ENCODE data around the gene PTPRN2. TPM values are rescaled to one million over a fixed set of nuclear protein-coding genes. Genes with fewer than 3 reads are reported as not detected.

The PTPRN2 gene
- total RNA-seq, 1 experiment from 2014 or later, result not detected

- ChIA-PET POLR2A (ENCODE audit: unreplicated experiment) (no interaction called here), CTCF (no interaction called here)
- no peaks in the 10 kb centered on the region for H3K36me3 ChIP-seq (ENCODE audit: low read depth)
Measured at GRCh38 chr7:157558516-157558874, 1029.1 kb downstream of the PTPRN2 start.

GRCh38 chr7:157558061-157558460 lies 1029.6 kb downstream of the PTPRN2 start:
- Histone ChIP-seq H4K20me1 (ENCODE audit: insufficient read depth) (peaks cover 11% of the 10 kb centered on the region; the same call in 1 of the 2 replicates), H3K9me3 (ENCODE audit: insufficient read depth, low read depth) (peaks cover 11% of the 10 kb centered on the region), H3K79me2 (ENCODE audit: low read depth) (no peaks in the 10 kb centered on the region), H3F3A (ENCODE audit: insufficient read depth, low read depth) (peaks cover 14% of the 10 kb centered on the region), H3K27ac (no peak overlapping the region), H3K4me2 (no peak overlapping the region), H3K27me3 (ENCODE audit: insufficient read depth, low read depth) (peaks cover 82% of the 10 kb centered on the region), H3K4me1 (replicated peaks; ENCODE audit: insufficient read depth) (no peaks in the 10 kb centered on the region), H2AFZ (no peak overlapping the region), H3K4me3 (no peak overlapping the region), H3K9me2 (ENCODE audit: insufficient read depth) (no peaks in the 10 kb centered on the region), H3K36me3 (ENCODE audit: low read depth) (no peaks in the 10 kb centered on the region)
- BruUV-seq (replicated peaks), result no TSS peak
- TF ChIP-seq EZH2 (IDR thresholded peaks at IDR 0.05; ENCODE audit: low read depth), result no peak
- no peak for TF ChIP-seq CTCF (conservative IDR thresholded peaks at IDR 0.05)
- intact Hi-C loops (cut with micrococcal nuclease; ENCODE audit: unreplicated experiment), result no loop called here
- ChIA-PET CTCF (no interaction called here), POLR2A (ENCODE audit: unreplicated experiment) (no interaction called here)
- no peak for DNase-seq

More at GRCh38 chr7:157558516-157558874, 1029.1 kb downstream of the PTPRN2 start:
- intact Hi-C loops (cut with micrococcal nuclease; ENCODE audit: unreplicated experiment), result no loop called here
- Histone ChIP-seq H3K27me3 (ENCODE audit: insufficient read depth, low read depth) (peaks cover 77% of the 10 kb centered on the region), H4K20me1 (ENCODE audit: insufficient read depth) (peaks cover 11% of the 10 kb centered on the region; the same call in 1 of the 2 replicates), H3K79me2 (ENCODE audit: low read depth) (no peaks in the 10 kb centered on the region), H3K4me2 (no peak overlapping the region), H2AFZ (no peak overlapping the region), H3F3A (ENCODE audit: insufficient read depth, low read depth) (peaks cover 14% of the 10 kb centered on the region), H3K27ac (no peak overlapping the region), H3K9me2 (ENCODE audit: insufficient read depth) (no peaks in the 10 kb centered on the region), H3K4me1 (replicated peaks; ENCODE audit: insufficient read depth) (no peaks in the 10 kb centered on the region), H3K4me3 (no peak overlapping the region), H3K9me3 (ENCODE audit: insufficient read depth, low read depth) (peaks cover 11% of the 10 kb centered on the region)
- no peak for DNase-seq
- no TSS peak for BruUV-seq (replicated peaks)
- TF ChIP-seq CTCF (conservative IDR thresholded peaks at IDR 0.05), result no peak
- TF ChIP-seq EZH2 (IDR thresholded peaks at IDR 0.05; ENCODE audit: low read depth), result no peak

GRCh38 chr7:157557263-157557662 lies 1030.4 kb downstream of the PTPRN2 start:
- H2AFZ ChIP-seq, result no peak overlapping the region
- peaks cover 87% of the 10 kb centered on the region for H3K27me3 ChIP-seq (ENCODE audit: insufficient read depth, low read depth)
- peaks cover 11% of the 10 kb centered on the region; the same call in 1 of the 2 replicates for H4K20me1 ChIP-seq (ENCODE audit: insufficient read depth)
- BruUV-seq (replicated peaks), result no TSS peak
- H3K4me1 ChIP-seq (replicated peaks; ENCODE audit: insufficient read depth), result no peaks in the 10 kb centered on the region
- no peaks in the 10 kb centered on the region for H3K79me2 ChIP-seq (ENCODE audit: low read depth)
- no peak for DNase-seq
- H3F3A ChIP-seq (ENCODE audit: insufficient read depth, low read depth), result peaks cover 14% of the 10 kb centered on the region
- no peaks in the 10 kb centered on the region for H3K36me3 ChIP-seq (ENCODE audit: low read depth)
- TF ChIP-seq CTCF (conservative IDR thresholded peaks at IDR 0.05) (no peak), EZH2 (IDR thresholded peaks at IDR 0.05; ENCODE audit: low read depth) (no peak)
- H3K4me3 ChIP-seq, result no peak overlapping the region
- ChIA-PET POLR2A (ENCODE audit: unreplicated experiment) (no interaction called here), CTCF (no interaction called here)
- H3K9me2 ChIP-seq (ENCODE audit: insufficient read depth), result no peaks in the 10 kb centered on the region
- no peak overlapping the region for H3K4me2 ChIP-seq
- intact Hi-C loops (cut with micrococcal nuclease; ENCODE audit: unreplicated experiment), result no loop called here
- H3K27ac ChIP-seq, result no peak overlapping the region
- H3K9me3 ChIP-seq (ENCODE audit: insufficient read depth, low read depth), result peaks cover 11% of the 10 kb centered on the region

All from PC-9 (cell line).